ENCODE results near the gene APOD.

Gene APOD

GRCh38 chr3:195532345-195532744 lies 51.4 kb downstream of the APOD start:
- TF ChIP-seq FOXA1 (IDR thresholded peaks at IDR 0.05) (no peak), FOXK2 (IDR thresholded peaks at IDR 0.05) (no peak), BHLHE40 (IDR thresholded peaks at IDR 0.05; ENCODE audit: borderline replicate concordance) (no peak), ZNF384 (IDR thresholded peaks at IDR 0.05) (no peak), NFRKB (IDR thresholded peaks at IDR 0.05) (no peak), PKNOX1 (IDR thresholded peaks at IDR 0.05) (no peak), SUZ12 (IDR thresholded peaks at IDR 0.05) (no peak), TARDBP (IDR thresholded peaks at IDR 0.05) (no peak), HDGF (IDR thresholded peaks at IDR 0.05; ENCODE audit: borderline replicate concordance) (no peak), CTBP1 (IDR thresholded peaks at IDR 0.05; ENCODE audit: borderline replicate concordance) (no peak), ARNT (IDR thresholded peaks at IDR 0.05) (no peak), ELF4 (IDR thresholded peaks at IDR 0.05) (no peak), FOXM1 (IDR thresholded peaks at IDR 0.05; ENCODE audit: borderline replicate concordance) (no peak), SP1 (IDR thresholded peaks at IDR 0.05) (no peak), LEF1 (IDR thresholded peaks at IDR 0.05; ENCODE audit: borderline replicate concordance) (no peak), L3MBTL2 (conservative IDR thresholded peaks at IDR 0.05) (no peak)
- POLR2A ChIA-PET: interaction anchor here (1.3 kb wide), 1 partner anchor 10 kb away, joined by 4 read pairs; no protein-coding TSS in a partner anchor
- DNase-seq (ENCODE audit: extremely low spot score): no peak
- CTCF ChIA-PET: interaction anchor here (0.6 kb wide), 1 partner anchor 261 kb away, joined by 3 read pairs; the partner anchor contains the start of gene XXYLT1

GRCh38 chr3:195531683-195532082 lies 52.1 kb downstream of the APOD start:
- CTCF ChIA-PET: no interaction called here
- POLR2A ChIA-PET: no interaction called here
- no peak for DNase-seq (ENCODE audit: extremely low spot score)
- TF ChIP-seq FOXA1 (IDR thresholded peaks at IDR 0.05) (no peak), HDGF (IDR thresholded peaks at IDR 0.05; ENCODE audit: borderline replicate concordance) (no peak), ARNT (IDR thresholded peaks at IDR 0.05) (no peak), FOXK2 (IDR thresholded peaks at IDR 0.05) (no peak), SP1 (IDR thresholded peaks at IDR 0.05) (no peak), LEF1 (IDR thresholded peaks at IDR 0.05; ENCODE audit: borderline replicate concordance) (no peak), PKNOX1 (IDR thresholded peaks at IDR 0.05) (no peak), SUZ12 (IDR thresholded peaks at IDR 0.05) (no peak), BHLHE40 (IDR thresholded peaks at IDR 0.05; ENCODE audit: borderline replicate concordance) (no peak), L3MBTL2 (conservative IDR thresholded peaks at IDR 0.05) (no peak), NFRKB (IDR thresholded peaks at IDR 0.05) (no peak), FOXM1 (IDR thresholded peaks at IDR 0.05; ENCODE audit: borderline replicate concordance) (no peak)

GRCh38 chr3:195526492-195526891 lies 57.2 kb downstream of the APOD start:
- DNase-seq (ENCODE audit: extremely low spot score): no peak
- POLR2A ChIA-PET: no interaction called here
- TF ChIP-seq LEF1 (IDR thresholded peaks at IDR 0.05; ENCODE audit: borderline replicate concordance) (no peak), ELF4 (IDR thresholded peaks at IDR 0.05) (no peak), SP1 (IDR thresholded peaks at IDR 0.05) (no peak), ZNF384 (IDR thresholded peaks at IDR 0.05) (no peak), FOXM1 (IDR thresholded peaks at IDR 0.05; ENCODE audit: borderline replicate concordance) (no peak), NFRKB (IDR thresholded peaks at IDR 0.05) (no peak), CTBP1 (IDR thresholded peaks at IDR 0.05; ENCODE audit: borderline replicate concordance) (no peak), SUZ12 (IDR thresholded peaks at IDR 0.05) (no peak), L3MBTL2 (conservative IDR thresholded peaks at IDR 0.05) (no peak), PKNOX1 (IDR thresholded peaks at IDR 0.05) (no peak), FOXA1 (IDR thresholded peaks at IDR 0.05) (no peak), ARNT (IDR thresholded peaks at IDR 0.05) (no peak), BHLHE40 (IDR thresholded peaks at IDR 0.05; ENCODE audit: borderline replicate concordance) (no peak), FOXK2 (IDR thresholded peaks at IDR 0.05) (no peak), HDGF (IDR thresholded peaks at IDR 0.05; ENCODE audit: borderline replicate concordance) (no peak)
- CTCF ChIA-PET: interaction anchor here (1.1 kb wide), 1 partner anchor 255 kb away, joined by 5 read pairs; the partner anchor contains the start of gene XXYLT1

GRCh38 chr3:195524171-195524896 lies 59.4 kb downstream of the APOD start:
- no peak for TF ChIP-seq ARNT (IDR thresholded peaks at IDR 0.05)
- TF ChIP-seq TARDBP (IDR thresholded peaks at IDR 0.05): no peak
- TF ChIP-seq HDGF (IDR thresholded peaks at IDR 0.05; ENCODE audit: borderline replicate concordance): no peak
- no peak for TF ChIP-seq FOXM1 (IDR thresholded peaks at IDR 0.05; ENCODE audit: borderline replicate concordance)
- no peak for TF ChIP-seq PKNOX1 (IDR thresholded peaks at IDR 0.05)
- no peak for TF ChIP-seq BHLHE40 (IDR thresholded peaks at IDR 0.05; ENCODE audit: borderline replicate concordance)
- TF ChIP-seq LEF1 (IDR thresholded peaks at IDR 0.05; ENCODE audit: borderline replicate concordance): no peak
- no peak for TF ChIP-seq ELF4 (IDR thresholded peaks at IDR 0.05)
- TF ChIP-seq SUZ12 (IDR thresholded peaks at IDR 0.05): no peak
- TF ChIP-seq FOXK2 (IDR thresholded peaks at IDR 0.05): no peak
- TF ChIP-seq NFRKB (IDR thresholded peaks at IDR 0.05): no peak
- TF ChIP-seq L3MBTL2 (conservative IDR thresholded peaks at IDR 0.05): no peak
- TF ChIP-seq SP1 (IDR thresholded peaks at IDR 0.05): no peak
- TF ChIP-seq ZNF384 (IDR thresholded peaks at IDR 0.05): no peak
- TF ChIP-seq CTBP1 (IDR thresholded peaks at IDR 0.05; ENCODE audit: borderline replicate concordance): no peak
- no peak for TF ChIP-seq FOXA1 (IDR thresholded peaks at IDR 0.05)
- no peak for DNase-seq (ENCODE audit: extremely low spot score)
- ChIA-PET POLR2A (no interaction called here), CTCF (no interaction called here)

All from HEK293T (cell line).